OCI-M1 (cell line): ENCODE data around the gene INTS2.
"Not testable (repeated sequence)": the region's sequence is repeated elsewhere in the genome, so short reads cannot be mapped to it uniquely, and the experiment has no call there.

Experiments
- DNase-seq: peaks from one replicate; lab custom pipeline; 2025; lab: John Stamatoyannopoulos, UW

The INTS2 gene

DNA sequence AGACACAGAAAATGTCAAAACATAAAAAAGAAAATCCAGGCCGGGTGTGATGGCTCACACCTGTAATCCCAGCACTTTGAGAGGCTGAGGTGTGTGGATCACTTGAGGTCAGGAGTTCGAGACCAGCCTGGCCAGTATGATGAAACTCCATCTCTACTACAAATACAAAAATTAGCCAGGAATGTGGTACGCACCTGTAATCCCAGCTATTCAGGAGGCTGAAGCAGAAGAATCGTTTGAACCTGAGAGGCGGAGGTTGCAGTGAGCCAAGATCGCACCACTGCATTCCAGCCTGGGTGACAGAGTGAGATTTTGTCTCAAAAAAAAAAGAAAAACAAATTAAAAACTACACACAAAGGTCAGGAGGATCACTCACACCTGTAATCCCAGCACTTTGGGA is 40.0 kb downstream of the INTS2 start:
- not testable (repeated sequence) for DNase-seq

- DNase-seq: not testable (repeated sequence)
Observed at GRCh38 chr17:61885865-61886264, 41.9 kb downstream of the INTS2 start.

- no peak for DNase-seq
Observed at GRCh38 chr17:61884864-61885263, 42.9 kb downstream of the INTS2 start.

GRCh38 chr17:61880589-61881102 is 47.1 kb downstream of the INTS2 start:
- no peak for DNase-seq

DNA sequence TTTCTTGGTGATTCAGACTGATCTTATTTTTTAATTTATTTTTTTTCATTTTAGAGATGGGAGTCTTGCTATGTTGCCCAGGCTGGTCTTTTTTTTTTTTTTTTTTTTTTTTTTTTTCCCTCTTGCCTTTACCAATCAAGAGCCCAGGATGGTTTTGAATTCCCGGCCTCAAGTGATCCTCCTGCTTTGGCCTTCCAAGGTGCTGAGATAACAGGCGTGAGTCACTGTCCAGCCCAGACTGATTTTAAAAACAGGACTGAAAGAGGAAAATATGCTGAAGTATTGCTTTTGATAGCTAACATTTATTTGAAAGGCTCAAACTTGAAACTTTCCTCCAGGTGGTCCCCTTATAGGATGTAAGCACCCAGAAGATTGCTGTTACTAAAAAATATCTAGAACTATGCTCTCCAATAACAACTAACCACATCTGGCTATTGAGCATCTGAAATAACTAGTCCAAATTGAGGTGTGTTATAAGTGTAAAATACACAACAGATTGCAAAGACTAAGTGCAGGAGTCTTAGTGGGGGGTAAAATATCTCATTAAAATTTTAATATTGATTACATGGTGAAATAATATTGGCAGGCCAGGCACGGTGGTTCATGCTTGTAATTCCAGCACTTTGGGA is 48.7 kb downstream of the INTS2 start:
- no peak for DNase-seq

- no peak for DNase-seq
Observed at GRCh38 chr17:61878520-61878919, 49.3 kb downstream of the INTS2 start.

DNA sequence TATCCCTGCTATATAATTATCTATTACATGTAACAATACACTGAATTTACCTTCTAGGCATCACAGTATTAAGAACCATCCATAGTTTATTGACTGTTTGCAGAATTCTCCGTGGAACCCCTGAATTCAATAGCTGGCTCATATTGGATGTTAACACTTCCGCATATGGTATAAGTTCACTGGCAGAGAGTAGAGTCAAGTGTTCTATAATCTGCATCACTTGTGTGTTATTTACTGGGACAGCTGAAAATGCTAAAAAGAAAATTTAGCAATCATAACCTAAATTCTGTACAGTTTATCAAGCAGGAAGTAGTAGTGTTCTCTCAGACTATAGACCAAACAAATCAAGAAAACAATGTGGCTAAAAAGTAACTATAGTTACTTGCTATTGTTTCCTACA is 49.9 kb downstream of the INTS2 start:
- no peak for DNase-seq

- DNase-seq: no peak
Observed at GRCh38 chr17:61875804-61876203, 52.0 kb downstream of the INTS2 start.

DNA sequence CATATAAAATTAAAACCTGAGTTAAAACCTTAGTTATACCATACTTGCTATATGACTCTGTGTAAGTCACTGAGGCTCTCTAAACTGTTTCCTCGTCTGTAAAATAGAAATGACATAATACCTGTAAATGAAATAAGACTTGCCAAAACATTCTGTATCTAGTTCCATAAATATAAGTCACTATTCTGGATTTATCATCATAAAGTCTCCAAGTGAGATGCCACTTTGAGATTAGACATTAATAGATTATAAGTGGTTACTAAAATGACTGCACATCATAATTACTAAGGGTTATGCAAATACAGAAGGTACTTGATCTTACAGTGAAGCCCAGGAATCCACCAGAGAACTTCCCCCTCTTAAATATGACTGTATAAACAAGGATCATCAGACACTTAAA is 52.5 kb downstream of the INTS2 start:
- no peak for DNase-seq

- DNase-seq: no peak
Observed at GRCh38 chr17:61874075-61874474, 53.7 kb downstream of the INTS2 start.

DNA sequence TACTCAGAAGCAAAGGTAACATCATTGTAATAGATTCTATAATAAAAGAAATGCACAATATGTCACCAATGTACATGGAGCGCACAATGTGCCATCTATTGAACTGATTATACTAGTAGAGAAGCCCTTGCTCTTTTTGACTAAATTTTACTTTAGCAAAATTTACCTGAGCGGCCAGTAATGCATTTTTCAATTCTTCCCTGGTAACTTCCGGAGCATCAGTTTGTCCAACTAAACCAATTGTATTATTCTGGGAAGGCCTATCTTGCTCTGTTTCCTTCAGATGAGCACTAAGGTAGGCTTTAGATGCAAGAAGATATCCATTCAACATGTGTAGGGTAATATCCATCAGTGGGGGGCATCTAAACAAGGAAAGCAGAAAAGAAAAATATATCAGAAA is 55.7 kb downstream of the INTS2 start:
- no peak for DNase-seq

GRCh38 chr17:61869138-61869537 is 58.6 kb downstream of the INTS2 start:
- DNase-seq: no peak

GRCh38 chr17:61868074-61868473 is 59.7 kb downstream of the INTS2 start:
- DNase-seq: no peak

GRCh38 chr17:61867033-61867432 is 60.7 kb downstream of the INTS2 start:
- no peak for DNase-seq

- no peak for DNase-seq
Observed at GRCh38 chr17:61863801-61864126, 64.0 kb downstream of the INTS2 start.

DNA sequence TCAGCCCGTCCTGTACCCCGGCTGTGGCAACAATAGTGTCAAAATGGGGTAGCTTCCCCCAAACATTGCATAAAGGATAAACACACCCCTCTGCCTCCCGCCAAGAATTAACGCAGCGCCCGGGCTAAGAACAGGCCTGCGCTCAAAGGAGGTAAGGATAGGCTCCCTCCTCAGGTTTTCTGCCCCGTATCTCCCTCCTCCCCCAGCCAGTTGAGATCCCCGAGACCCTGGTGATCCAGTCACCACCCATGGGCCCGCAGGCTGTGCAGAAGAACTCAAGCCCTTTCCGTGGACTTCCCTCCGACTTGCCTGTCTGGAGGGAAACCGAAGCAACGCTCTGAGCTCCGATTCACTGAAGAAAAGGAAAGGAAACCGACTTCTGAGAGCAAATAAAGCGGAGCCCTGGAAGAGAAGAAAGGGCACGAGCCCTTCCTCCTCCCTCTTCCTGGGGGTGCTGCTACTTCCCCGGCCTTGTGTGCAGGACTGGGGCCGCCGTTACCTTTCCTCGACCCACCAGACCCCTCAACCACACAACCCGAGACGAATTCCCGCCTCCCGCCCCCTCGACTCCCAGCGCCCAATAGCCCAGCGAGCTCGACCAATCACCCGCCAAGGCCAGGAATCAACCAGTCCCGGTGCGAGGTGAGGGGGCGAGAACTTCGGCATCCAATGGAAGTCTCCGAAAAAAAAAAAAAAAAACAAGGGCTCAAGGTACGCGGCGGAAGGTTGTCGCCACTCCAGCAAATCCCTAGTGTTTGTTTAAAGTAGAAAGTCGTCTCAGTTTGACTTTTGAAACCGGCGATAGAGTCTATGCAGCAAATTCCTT is 64.6 kb downstream of the INTS2 start, which contains the start of gene BRIP1:
BRIP1 (minus strand) TSS at position 554 of the 826 bp plus-strand sequence. CDS start 1,989 bp downstream, outside the sequence.
- DNase-seq: peak; percentile 96

DNA sequence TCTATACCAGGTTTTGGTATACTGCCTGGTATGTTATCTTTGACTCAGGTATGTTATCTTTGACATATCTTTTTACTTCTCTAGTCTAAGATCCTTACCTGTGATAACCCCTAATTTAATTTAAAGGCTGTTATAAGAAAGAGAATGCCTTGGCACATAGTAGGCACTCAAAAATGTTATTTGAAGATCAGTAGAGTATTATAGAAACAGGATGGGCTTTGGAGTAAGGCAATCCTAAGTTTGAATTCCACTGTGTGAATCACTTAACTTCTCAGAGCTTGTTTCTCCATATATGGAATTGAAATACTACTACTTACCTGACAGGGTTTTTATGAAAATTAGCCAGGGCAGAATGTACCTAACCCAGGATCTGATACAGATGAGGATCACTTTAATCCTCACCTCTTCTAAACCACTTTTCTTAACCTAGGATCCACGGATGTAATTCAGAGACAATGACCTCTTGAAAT is 65.6 kb downstream of the INTS2 start:
- DNase-seq: peak; percentile 30

DNA sequence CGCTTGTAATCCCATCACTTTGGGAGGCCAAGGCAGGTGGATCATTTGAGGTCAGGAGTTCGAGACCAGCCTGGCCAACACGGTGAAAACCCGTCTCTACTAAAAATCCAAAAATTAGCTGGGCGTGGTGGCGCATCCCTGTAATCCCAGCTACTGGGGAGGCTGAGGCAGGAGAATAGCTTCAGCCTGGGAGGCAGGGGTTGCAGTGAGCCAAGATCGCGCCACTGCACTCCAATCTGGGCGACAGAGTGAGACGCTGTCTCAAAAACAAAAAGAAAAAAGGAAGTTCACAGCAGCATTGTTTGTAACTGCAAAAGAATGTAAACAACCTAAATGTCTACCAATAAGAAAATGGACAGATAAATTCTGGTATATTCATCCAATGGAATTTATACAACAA is 67.4 kb downstream of the INTS2 start:
- DNase-seq: not testable (repeated sequence)

GRCh38 chr17:61856035-61856434 is 71.7 kb downstream of the INTS2 start:
- DNase-seq: no peak

DNA sequence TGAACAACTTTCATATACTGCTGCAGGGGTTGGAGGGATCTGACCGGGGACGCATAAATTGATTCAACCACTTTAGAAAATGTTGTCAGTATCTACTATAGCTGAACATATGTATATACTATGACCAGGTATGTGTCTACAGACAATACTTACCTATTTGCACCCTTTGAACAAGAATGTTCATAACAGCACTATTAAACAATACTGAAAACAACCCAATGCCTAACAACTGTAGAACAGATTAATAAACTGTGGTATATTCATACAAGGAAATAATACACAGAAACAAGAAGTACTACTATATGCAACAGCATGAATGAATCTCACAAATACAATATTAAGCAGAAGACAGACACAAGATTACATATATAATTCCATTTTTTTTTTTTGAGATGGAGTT is 74.9 kb downstream of the INTS2 start:
- no peak for DNase-seq

DNA sequence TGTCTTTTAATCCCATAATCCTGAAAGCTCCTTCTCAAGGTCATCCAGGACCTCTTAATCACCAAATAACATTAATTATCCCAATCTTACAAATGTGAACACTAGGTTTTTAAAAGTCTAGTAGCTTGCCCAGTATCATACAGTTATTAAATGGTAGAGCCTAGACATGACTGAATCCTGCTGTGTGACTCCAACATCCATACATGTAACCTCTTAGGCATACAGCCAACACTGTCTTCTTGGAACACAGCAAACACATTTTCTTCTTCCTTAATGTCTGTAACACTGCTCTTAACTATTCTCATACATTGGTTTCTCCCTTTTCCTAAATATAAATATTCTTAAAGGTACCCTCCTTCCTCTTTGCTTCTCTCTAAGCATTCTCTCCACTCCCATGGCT is 78.1 kb downstream of the INTS2 start:
- DNase-seq: no peak

- DNase-seq: no peak
Observed at GRCh38 chr17:61848896-61849295, 78.9 kb downstream of the INTS2 start.

- no peak for DNase-seq
Observed at GRCh38 chr17:61848247-61848646, 79.5 kb downstream of the INTS2 start.
